A549 (cell line): Measurements from ENCODE around the gene HNRNPUL1. TPM values are rescaled to one million over a fixed set of nuclear protein-coding genes. Genes with fewer than 3 reads are reported as not detected.

Experiments
- ATAC-seq, 2 experiments: fragments of 200-7000 bp in 1 of 2; fragments of >200 bp in 1 of 2; cut with Nextera tagmentation in 1 of 2; cut with Tn5 transposase in 1 of 2; 3 replicates each; pipeline versions ENCODE4 v1.8.0 to v1.9.1; 2018 to 2020; ENCODE audit warnings: mild to moderate bottlenecking in 1 of 2, moderate library complexity in 1 of 2
- CTCF ChIA-PET: fragments of 300-600 bp; sonication (Branson Sonifier 250); formaldehyde crosslinking; extraction: SDS; loops from one replicate; lab custom pipeline; 2021; ENCODE audit warnings: antibody characterized with exemption, inconsistent platforms; lab: Yijun Ruan, JAX
- POLR2A ChIA-PET: fragments of 350-600 bp; formaldehyde crosslinking; extraction: SDS; loops from one replicate; lab custom pipeline; 2021; ENCODE audit warnings: antibody characterized with exemption, inconsistent platforms; lab: Yijun Ruan, JAX
- DNase-seq, 2 experiments: peaks; one replicate each; pipeline versions ENCODE4 v3.0.0 to v3.0.0-alpha.2; 2011 to 2016; ENCODE audit warnings: low read depth in 1 of 2, low spot score in 1 of 2
- FAIRE-seq: peaks from 2 replicates; lab custom pipeline; 2011; peaks lifted over from hg19 to GRCh38; lab: Jason Lieb, UNC
- H3K27ac ChIP-seq, 2 experiments: fragments of >200 bp; sonication (Bioruptor Twin); formaldehyde crosslinking; 3 replicates each; pipeline ENCODE4 v1.5.1; 2016 to 2017
- H3K4me1 ChIP-seq: fragments of >200 bp; sonication (Bioruptor Twin); formaldehyde crosslinking; 3 replicates; pipeline ENCODE4 v1.6.1; 2016
- H3K4me2 ChIP-seq: fragments of >200 bp; sonication (Bioruptor Twin); formaldehyde crosslinking; 3 replicates; pipeline ENCODE4 v1.6.1; 2016
- H3K4me3 ChIP-seq: fragments of >200 bp; sonication (Bioruptor Twin); formaldehyde crosslinking; 3 replicates; pipeline ENCODE4 v1.5.1; 2016
- H3K9me3 ChIP-seq: fragments of >200 bp; sonication (Bioruptor Twin); formaldehyde crosslinking; 3 replicates; pipeline ENCODE4 v1.6.1; 2016
- CBX2 ChIP-seq: fragments of 200-600 bp; sonication (generic); IDR thresholded peaks from 2 replicates; pipeline ENCODE4 v1.6.1; 2016; ENCODE audit warnings: low read depth, mild to moderate bottlenecking, borderline replicate concordance
- CEBPB ChIP-seq, 2 experiments: fragments of >200 bp in 1 of 2; sonication (Bioruptor Twin) in 1 of 2; formaldehyde crosslinking in 1 of 2; IDR thresholded peaks; 2 replicates each; pipeline ENCODE4 v1.6.1; 2012 to 2016
- EP300 ChIP-seq, 2 experiments: fragments of >200 bp; sonication (Bioruptor Twin); formaldehyde crosslinking; IDR thresholded peaks; 2 replicates in 1 of 2; 3 replicates in 1 of 2; pipeline ENCODE4 v1.6.1; 2016 to 2017
- FOSB ChIP-seq: fragments of 250-450 bp; sonication (Bioruptor Pico); IDR thresholded peaks from 2 replicates; pipeline ENCODE4 v1.5.0; 2020; ENCODE audit warnings: mild to moderate bottlenecking, moderate library complexity
- HES2 ChIP-seq: fragments of >200 bp; sonication (Bioruptor Twin); formaldehyde crosslinking; IDR thresholded peaks from 2 replicates; pipeline ENCODE4 v1.6.1; 2016
- HOXA7 ChIP-seq: fragments of 250-450 bp; sonication (Bioruptor Pico); IDR thresholded peaks from 2 replicates; pipeline ENCODE4 v1.5.0; 2020; ENCODE audit warnings: mild to moderate bottlenecking, moderate library complexity
- JUN ChIP-seq, 2 experiments: fragments of >200 bp; sonication (Bioruptor Twin); formaldehyde crosslinking; IDR thresholded peaks; 2 replicates in 1 of 2; 3 replicates in 1 of 2; pipeline ENCODE4 v1.6.1; 2016 to 2017
- MAX ChIP-seq: IDR thresholded peaks from 2 replicates; pipeline ENCODE4 v1.6.1; 2012
- MYC ChIP-seq: IDR thresholded peaks from 2 replicates; pipeline ENCODE4 v1.6.1; 2012; ENCODE audit warnings: mild to moderate bottlenecking, inconsistent platforms, low read length, improper control_type of control experiment, borderline replicate concordance
- NR3C1 ChIP-seq: fragments of >200 bp; sonication (Bioruptor Twin); formaldehyde crosslinking; IDR thresholded peaks from 3 replicates; pipeline ENCODE4 v1.6.1; 2017
- POLR2AphosphoS2 ChIP-seq: conservative IDR thresholded peaks from 2 replicates; pipeline ENCODE4 v1.6.1; 2012; ENCODE audit warnings: low read length, improper control_type of control experiment, inconsistent platforms
- RCOR1 ChIP-seq: fragments of 150-350 bp; IDR thresholded peaks from 2 replicates; pipeline ENCODE4 v1.6.1; 2014; ENCODE audit warnings: antibody characterized with exemption, low read length, low read depth
- TFCP2L1 ChIP-seq: fragments of 250-450 bp; sonication (Bioruptor Pico); IDR thresholded peaks from 2 replicates; pipeline ENCODE4 v1.5.0; 2021; ENCODE audit warnings: mild to moderate bottlenecking
- TP53 ChIP-seq: fragments of 250-450 bp; sonication (Bioruptor Pico); IDR thresholded peaks from 2 replicates; pipeline ENCODE4 v1.5.0; 2021; ENCODE audit warnings: mild to moderate bottlenecking, moderate library complexity
- ZC3H11A ChIP-seq: fragments of 450-650 bp; IDR thresholded peaks from 2 replicates; pipeline ENCODE4 v1.6.1; 2014; ENCODE audit warnings: antibody characterized with exemption, mild to moderate bottlenecking
- ZFP36 ChIP-seq: fragments of 450-650 bp; IDR thresholded peaks from 2 replicates; pipeline ENCODE4 v1.6.1; 2014; ENCODE audit warnings: borderline replicate concordance; ENCODE audit not compliant: partially characterized antibody
- ZSCAN20 ChIP-seq: fragments of 250-450 bp; sonication (Bioruptor Pico); IDR thresholded peaks from 2 replicates; pipeline ENCODE4 v1.8.0; 2022; ENCODE audit warnings: mild to moderate bottlenecking, moderate library complexity
- WGBS: methylation state at CpG from one replicate; pipeline ENCODE4 v1.1.6; 2017; ENCODE audit errors: missing lambda C conversion rate; 5-methylcytosine and 5-hydroxymethylcytosine counted together
- polyA plus RNA-seq, 4 experiments: library from polyadenylated mRNA; depleted of rRNA in 3 of 4; stranded (reverse); fragments of >200 nt; fragmentation: RNase III in 1 of 4; extraction: RNeasy Plus Mini Kit Qiagen cat#74134 plus additional on column Dnase treatment in 1 of 4; gene quantifications; 2 replicates in 3 of 4; 3 replicates in 1 of 4; pipeline ENCODE4 v1.2.3, GENCODE V29; 2011 to 2017
- TF ChIP-seq, protein P1 (sequence below): fragments of >200 bp; sonication (Bioruptor Twin); formaldehyde crosslinking; IDR thresholded peaks from 3 replicates; pipeline ENCODE4 v1.5.1; 2016
- TF ChIP-seq, protein P2 (sequence below): fragments of >200 bp; sonication (Bioruptor Twin); formaldehyde crosslinking; IDR thresholded peaks from 3 replicates; pipeline ENCODE4 v1.6.1; 2016
- TF ChIP-seq, protein P3 (sequence below): IDR thresholded peaks from 2 replicates; pipeline ENCODE4 v1.6.1; 2012
- TF ChIP-seq, protein P4 (sequence below): fragments of 450-650 bp; IDR thresholded peaks from 2 replicates; pipeline ENCODE4 v1.6.1; 2014; ENCODE audit warnings: antibody characterized with exemption

The HNRNPUL1 gene
- polyA plus RNA-seq, 2 of the 4 experiments (the other 2 are of a cell fraction), result 89.5 to 278 TPM

GRCh38 chr19:41308450-41309179 lies 44.4 kb downstream of the HNRNPUL1 start (continued):
- TF ChIP-seq HES2 (no peak), TP53 (0 out of 2 replicates have a peak, but pooled peaks have one; percentile 11), EP300 (IDR thresholded peaks at IDR 0.05) (no peak), ZSCAN20 (no peak), TFCP2L1 (CRISPR knock-in tag) (peak; percentile 89), JUN (IDR thresholded peaks at IDR 0.05) (peak; percentile 34 to 63; a peak in 3 of 5 replicates)
- TF ChIP-seq, protein P1, sequence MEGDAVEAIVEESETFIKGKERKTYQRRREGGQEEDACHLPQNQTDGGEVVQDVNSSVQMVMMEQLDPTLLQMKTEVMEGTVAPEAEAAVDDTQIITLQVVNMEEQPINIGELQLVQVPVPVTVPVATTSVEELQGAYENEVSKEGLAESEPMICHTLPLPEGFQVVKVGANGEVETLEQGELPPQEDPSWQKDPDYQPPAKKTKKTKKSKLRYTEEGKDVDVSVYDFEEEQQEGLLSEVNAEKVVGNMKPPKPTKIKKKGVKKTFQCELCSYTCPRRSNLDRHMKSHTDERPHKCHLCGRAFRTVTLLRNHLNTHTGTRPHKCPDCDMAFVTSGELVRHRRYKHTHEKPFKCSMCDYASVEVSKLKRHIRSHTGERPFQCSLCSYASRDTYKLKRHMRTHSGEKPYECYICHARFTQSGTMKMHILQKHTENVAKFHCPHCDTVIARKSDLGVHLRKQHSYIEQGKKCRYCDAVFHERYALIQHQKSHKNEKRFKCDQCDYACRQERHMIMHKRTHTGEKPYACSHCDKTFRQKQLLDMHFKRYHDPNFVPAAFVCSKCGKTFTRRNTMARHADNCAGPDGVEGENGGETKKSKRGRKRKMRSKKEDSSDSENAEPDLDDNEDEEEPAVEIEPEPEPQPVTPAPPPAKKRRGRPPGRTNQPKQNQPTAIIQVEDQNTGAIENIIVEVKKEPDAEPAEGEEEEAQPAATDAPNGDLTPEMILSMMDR, result peak; percentile 100
- TF ChIP-seq, protein P2, sequence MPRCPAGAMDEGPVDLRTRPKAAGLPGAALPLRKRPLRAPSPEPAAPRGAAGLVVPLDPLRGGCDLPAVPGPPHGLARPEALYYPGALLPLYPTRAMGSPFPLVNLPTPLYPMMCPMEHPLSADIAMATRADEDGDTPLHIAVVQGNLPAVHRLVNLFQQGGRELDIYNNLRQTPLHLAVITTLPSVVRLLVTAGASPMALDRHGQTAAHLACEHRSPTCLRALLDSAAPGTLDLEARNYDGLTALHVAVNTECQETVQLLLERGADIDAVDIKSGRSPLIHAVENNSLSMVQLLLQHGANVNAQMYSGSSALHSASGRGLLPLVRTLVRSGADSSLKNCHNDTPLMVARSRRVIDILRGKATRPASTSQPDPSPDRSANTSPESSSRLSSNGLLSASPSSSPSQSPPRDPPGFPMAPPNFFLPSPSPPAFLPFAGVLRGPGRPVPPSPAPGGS, result no peak

GRCh38 chr19:41309180-41310032 lies 45.2 kb downstream of the HNRNPUL1 start:
- H3K4me2 ChIP-seq, result peak overlapping the region; percentile 89
- CTCF ChIA-PET, result interaction anchor here (0.6 to 19.5 kb wide), 73 partner anchors 11 to 1153 kb away, joined by 3 to 598 read pairs (median 5); partner anchors contain the start of genes ACTMAP, AXL, B9D2 and CEACAM21
- H3K27ac ChIP-seq, result peak overlapping the region; percentile 91 to 92
- POLR2A ChIA-PET, result interaction anchor here (0.7 to 4.4 kb wide), 13 partner anchors 10 to 131 kb away, joined by 3 to 28 read pairs (median 5); partner anchors contain the start of genes AXL, HNRNPUL1 and TGFB1
- WGBS, result 30% methylated on average over 26 of the region's 26 CpGs
- DNase-seq, result no peak
- FAIRE-seq, result no peak
- no peaks in the 10 kb centered on the region for H3K9me3 ChIP-seq
- ATAC-seq, result peak; percentile 21 to 41; a peak in 5 of 6 replicates
- H3K4me1 ChIP-seq, result peaks cover 24% of the 10 kb centered on the region
- peak overlapping the region; percentile 57 for H3K4me3 ChIP-seq
- TF ChIP-seq HOXA7 (CRISPR knock-in tag) (0 out of 2 replicates have a peak, but pooled peaks have one; percentile 35), POLR2AphosphoS2 (no peak)
- TF ChIP-seq, protein P3, sequence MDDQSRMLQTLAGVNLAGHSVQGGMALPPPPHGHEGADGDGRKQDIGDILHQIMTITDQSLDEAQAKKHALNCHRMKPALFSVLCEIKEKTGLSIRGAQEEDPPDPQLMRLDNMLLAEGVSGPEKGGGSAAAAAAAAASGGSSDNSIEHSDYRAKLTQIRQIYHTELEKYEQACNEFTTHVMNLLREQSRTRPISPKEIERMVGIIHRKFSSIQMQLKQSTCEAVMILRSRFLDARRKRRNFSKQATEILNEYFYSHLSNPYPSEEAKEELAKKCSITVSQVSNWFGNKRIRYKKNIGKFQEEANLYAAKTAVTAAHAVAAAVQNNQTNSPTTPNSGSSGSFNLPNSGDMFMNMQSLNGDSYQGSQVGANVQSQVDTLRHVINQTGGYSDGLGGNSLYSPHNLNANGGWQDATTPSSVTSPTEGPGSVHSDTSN, result peak; percentile 8; the same call in 1 of the 2 replicates

GRCh38 chr19:41310033-41310831 lies 46.1 kb downstream of the HNRNPUL1 start, which contains the start of gene CCDC97:
Gene CCDC97, plus strand, starts transcription at chr19:41310172. Its CDS starts 139 bp downstream, at chr19:41310311.
- ChIA-PET POLR2A (interaction anchor here (0.6 to 1.8 kb wide), 12 partner anchors 9 to 1074 kb away, joined by 3 to 11 read pairs (median 5); partner anchors contain the start of genes AXL, HNRNPUL1 and TGFB1), CTCF (interaction anchor here (1.0 to 19.5 kb wide), 14 partner anchors 10 to 260 kb away, joined by 3 to 598 read pairs (median 14); partner anchors contain the start of genes AXL, B9D2 and TGFB1)
- FAIRE-seq, result peak; percentile 95
- peak; percentile 94 to 99 for DNase-seq
- Histone ChIP-seq H3K27ac (peak within 1 kb of the TSS; percentile 91 to 92), H3K4me2 (peak within 1 kb of the TSS; percentile 89), H3K4me1 (peaks cover 24% of the 10 kb centered on the region), H3K9me3 (no peaks in the 10 kb centered on the region), H3K4me3 (peak within 1 kb of the TSS; percentile 57)
- under 1% methylated on average over 47 of the region's 47 CpGs for WGBS
- ATAC-seq, result peak; percentile 60 to 78
- TF ChIP-seq FOSB, result peak; percentile 80
- TF ChIP-seq, protein P4, sequence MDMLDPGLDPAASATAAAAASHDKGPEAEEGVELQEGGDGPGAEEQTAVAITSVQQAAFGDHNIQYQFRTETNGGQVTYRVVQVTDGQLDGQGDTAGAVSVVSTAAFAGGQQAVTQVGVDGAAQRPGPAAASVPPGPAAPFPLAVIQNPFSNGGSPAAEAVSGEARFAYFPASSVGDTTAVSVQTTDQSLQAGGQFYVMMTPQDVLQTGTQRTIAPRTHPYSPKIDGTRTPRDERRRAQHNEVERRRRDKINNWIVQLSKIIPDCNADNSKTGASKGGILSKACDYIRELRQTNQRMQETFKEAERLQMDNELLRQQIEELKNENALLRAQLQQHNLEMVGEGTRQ, result peak; percentile 79
- TF ChIP-seq ZFP36, result no peak
- TF ChIP-seq MYC, result peak; percentile 75
- no peak for TF ChIP-seq RCOR1
- peak; percentile 66 for TF ChIP-seq HOXA7 (CRISPR knock-in tag)
- peak; percentile 40; the same call in 1 of the 2 replicates for TF ChIP-seq ZC3H11A
- TF ChIP-seq HES2, result no peak
- TF ChIP-seq, protein P2, result peak; percentile 97
- TF ChIP-seq MAX, result peak; percentile 97
- TF ChIP-seq POLR2AphosphoS2, result peak; percentile 97
- peak in 1 of 2 experiments; percentile 53; a peak in 3 of 4 replicates for TF ChIP-seq CEBPB (IDR thresholded peaks at IDR 0.05)
- no peak for TF ChIP-seq NR3C1
- TF ChIP-seq CBX2, result no peak
